Measurements from ENCODE around the gene BRD9. TPM values are rescaled to one million over a fixed set of nuclear protein-coding genes. Genes with fewer than 3 reads are reported as not detected.

The BRD9 gene
- total and polyA plus RNA-seq, 10 donors, result 26.5 to 82.9 (median 39.1) TPM

DNA sequence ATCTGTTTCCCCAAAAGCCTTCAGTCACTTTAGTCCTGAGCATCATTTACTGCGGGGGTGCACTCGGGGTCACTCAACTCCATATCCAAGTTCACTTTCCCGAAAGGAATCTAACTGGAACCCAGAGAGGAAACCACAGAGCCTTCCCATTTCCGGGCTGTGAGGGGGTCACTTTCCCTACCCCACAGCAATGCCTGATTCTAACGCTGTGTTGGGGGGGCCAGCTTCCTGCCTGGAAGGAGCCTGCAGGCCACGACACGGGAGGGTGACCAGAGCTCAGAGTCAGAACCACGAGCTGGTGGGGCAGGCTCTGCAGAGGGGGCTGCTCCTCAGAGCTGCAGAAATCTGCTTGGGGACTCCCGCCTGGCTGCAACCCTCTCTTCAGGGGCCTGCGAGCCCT, 20.3 kb downstream of the BRD9 start:
- H3K27ac ChIP-seq, result no peak overlapping the region
- DNase-seq, result no peak
- H3K4me1 ChIP-seq, result peaks cover 0 to 21% (median 3%) of the 10 kb centered on the region in 6 donors
- intact Hi-C loops (cut with DNase I; ENCODE audit: low total_unique reads), result no loop called here
- peaks cover 7 to 100% (median 99%) of the 10 kb centered on the region in 6 donors for H3K36me3 ChIP-seq
- no peaks in the 10 kb centered on the region for H3K27me3 ChIP-seq (replicated peaks in 1 of 7)
- TF ChIP-seq POLR2A (IDR thresholded peaks at IDR 0.05), result no peak
- TF ChIP-seq, protein P1, sequence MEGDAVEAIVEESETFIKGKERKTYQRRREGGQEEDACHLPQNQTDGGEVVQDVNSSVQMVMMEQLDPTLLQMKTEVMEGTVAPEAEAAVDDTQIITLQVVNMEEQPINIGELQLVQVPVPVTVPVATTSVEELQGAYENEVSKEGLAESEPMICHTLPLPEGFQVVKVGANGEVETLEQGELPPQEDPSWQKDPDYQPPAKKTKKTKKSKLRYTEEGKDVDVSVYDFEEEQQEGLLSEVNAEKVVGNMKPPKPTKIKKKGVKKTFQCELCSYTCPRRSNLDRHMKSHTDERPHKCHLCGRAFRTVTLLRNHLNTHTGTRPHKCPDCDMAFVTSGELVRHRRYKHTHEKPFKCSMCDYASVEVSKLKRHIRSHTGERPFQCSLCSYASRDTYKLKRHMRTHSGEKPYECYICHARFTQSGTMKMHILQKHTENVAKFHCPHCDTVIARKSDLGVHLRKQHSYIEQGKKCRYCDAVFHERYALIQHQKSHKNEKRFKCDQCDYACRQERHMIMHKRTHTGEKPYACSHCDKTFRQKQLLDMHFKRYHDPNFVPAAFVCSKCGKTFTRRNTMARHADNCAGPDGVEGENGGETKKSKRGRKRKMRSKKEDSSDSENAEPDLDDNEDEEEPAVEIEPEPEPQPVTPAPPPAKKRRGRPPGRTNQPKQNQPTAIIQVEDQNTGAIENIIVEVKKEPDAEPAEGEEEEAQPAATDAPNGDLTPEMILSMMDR (IDR thresholded peaks at IDR 0.05 in 8 of 11, conservative IDR thresholded peaks at IDR 0.05 in 3 of 11), result no peak
- no peak for TF ChIP-seq POLR2AphosphoS5 (IDR thresholded peaks at IDR 0.05)
- no peak overlapping the region for H3K4me3 ChIP-seq
- WGBS, 5 donors, result 70 to 81% (median 79%) methylated on average over 10 of the region's 10 CpGs
- H3K9me3 ChIP-seq, result no peaks in the 10 kb centered on the region

DNA sequence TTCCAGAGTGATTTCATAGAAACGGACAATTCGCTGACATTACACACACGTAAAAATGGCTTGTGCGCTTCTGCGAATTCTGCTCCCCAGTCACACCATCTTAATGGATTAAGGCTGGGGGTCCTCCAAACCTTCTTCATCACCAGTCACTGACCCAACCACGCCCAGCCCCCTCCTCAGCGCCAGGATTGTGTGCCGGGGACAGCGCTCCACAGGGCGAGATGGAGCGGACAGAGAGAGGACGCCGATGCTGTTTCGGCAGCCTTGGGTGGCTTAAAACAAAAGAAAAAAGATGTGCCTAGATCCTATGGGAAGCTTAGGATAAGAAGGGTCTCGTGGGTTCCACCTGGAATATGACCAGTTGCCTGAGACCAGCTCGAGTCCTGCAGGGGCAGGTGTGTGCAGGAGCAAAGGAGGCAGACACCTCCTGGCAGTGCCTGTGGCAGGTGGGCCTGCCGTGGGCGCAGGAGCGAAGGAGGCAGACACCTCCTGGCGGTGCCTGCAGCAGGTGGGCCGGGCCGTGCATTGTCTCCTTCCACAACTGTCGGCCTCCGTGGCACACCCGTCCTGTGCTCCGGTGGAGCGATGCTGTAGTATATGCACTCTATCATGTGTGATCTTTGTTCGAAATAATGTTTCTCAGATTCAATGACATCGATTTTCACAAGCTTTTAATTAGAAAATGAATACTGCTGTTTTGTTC, 20.9 kb downstream of the BRD9 start:
- H3K9me3 ChIP-seq, result no peaks in the 10 kb centered on the region
- H3K4me1 ChIP-seq, result peaks cover 0 to 21% (median 3%) of the 10 kb centered on the region in 6 donors
- no peaks in the 10 kb centered on the region for H3K27me3 ChIP-seq (replicated peaks in 1 of 7)
- DNase-seq, result no peak
- H3K36me3 ChIP-seq, result peaks cover 7 to 100% (median 99%) of the 10 kb centered on the region in 6 donors
- WGBS, 5 donors, result 93 to 97% (median 95%) methylated on average over 29 of the region's 29 CpGs
- TF ChIP-seq POLR2A (IDR thresholded peaks at IDR 0.05) (no peak), POLR2AphosphoS5 (IDR thresholded peaks at IDR 0.05) (peak in 1 of 3 donors; percentile 12)
- intact Hi-C loops (cut with DNase I; ENCODE audit: low total_unique reads), result no loop called here
- no peak overlapping the region for H3K27ac ChIP-seq
- no peak overlapping the region for H3K4me3 ChIP-seq

DNA sequence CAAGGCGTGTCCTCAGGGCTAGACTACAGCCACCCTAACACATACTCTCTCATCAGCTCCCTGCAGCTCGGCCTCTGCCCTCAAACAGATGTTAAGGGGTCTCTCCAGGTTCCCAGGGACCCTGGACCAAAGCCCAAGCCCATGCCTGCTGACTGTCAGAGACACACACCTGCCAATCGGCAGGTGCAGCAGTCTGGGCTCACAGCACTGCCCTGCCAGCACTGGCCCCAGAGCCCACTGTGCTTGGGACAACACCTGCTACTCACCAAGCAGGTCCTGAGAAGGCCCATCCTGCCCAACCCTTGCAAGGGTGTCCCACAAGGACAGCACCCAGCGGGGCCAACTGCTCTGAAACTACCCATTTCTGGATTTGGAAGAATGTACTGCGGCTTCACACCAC, 21.6 kb downstream of the BRD9 start:
- no peak overlapping the region for H3K4me3 ChIP-seq
- 94 to 98% (median 95%) methylated on average over 4 to 5 of the region's 5 CpGs for WGBS, 5 donors
- intact Hi-C loops (cut with DNase I; ENCODE audit: low total_unique reads), result no loop called here
- no peaks in the 10 kb centered on the region for H3K27me3 ChIP-seq (replicated peaks in 1 of 7)
- H3K4me1 ChIP-seq, result peaks cover 0 to 21% (median 3%) of the 10 kb centered on the region in 6 donors
- no peak overlapping the region for H3K27ac ChIP-seq
- TF ChIP-seq POLR2A (IDR thresholded peaks at IDR 0.05), result no peak
- no peak for TF ChIP-seq POLR2AphosphoS5 (IDR thresholded peaks at IDR 0.05)
- TF ChIP-seq, protein P1 (IDR thresholded peaks at IDR 0.05 in 8 of 11, conservative IDR thresholded peaks at IDR 0.05 in 3 of 11), result no peak
- H3K36me3 ChIP-seq, result peaks cover 7 to 100% (median 97%) of the 10 kb centered on the region in 6 donors
- H3K9me3 ChIP-seq, result no peaks in the 10 kb centered on the region
- no peak for DNase-seq

DNA sequence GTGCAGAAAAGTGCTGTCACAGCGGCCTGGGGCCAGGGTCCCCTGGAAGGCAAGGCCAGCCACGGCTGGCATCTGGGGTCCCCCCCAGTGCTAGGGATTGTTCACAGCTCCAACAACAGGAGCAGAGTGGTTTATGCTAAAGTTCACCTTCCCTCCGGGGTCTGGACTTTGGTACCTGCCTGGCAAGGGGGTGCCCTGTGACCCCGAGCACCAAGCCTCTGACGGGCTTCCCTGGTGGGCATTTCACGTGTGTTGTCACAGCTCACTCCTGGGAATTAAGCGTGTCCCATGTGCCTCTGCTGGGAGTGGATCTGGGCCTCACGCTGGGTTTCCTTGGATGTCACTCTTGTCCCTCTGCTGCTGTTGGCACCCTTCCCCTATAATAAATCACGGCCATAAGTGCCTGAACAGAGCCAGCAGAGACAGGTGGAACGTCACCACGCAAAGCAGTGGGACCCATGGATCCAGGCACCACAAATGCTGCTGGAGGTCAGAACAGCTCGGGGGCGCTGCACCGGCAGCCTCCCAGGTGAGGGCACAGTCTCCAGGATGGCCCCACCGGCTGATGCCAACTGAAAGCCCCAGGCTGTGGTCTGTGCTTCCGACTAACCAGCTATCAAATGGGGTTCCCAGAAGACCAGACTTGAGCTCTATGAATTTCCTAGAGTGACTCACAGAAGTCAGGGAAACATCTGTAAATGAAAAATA, 24.0 kb downstream of the BRD9 start:
- TF ChIP-seq POLR2AphosphoS5 (IDR thresholded peaks at IDR 0.05), result no peak
- TF ChIP-seq POLR2A (IDR thresholded peaks at IDR 0.05), result no peak
- TF ChIP-seq, protein P1 (IDR thresholded peaks at IDR 0.05 in 8 of 11, conservative IDR thresholded peaks at IDR 0.05 in 3 of 11), result no peak
- WGBS, 5 donors, result 93 to 99% (median 98%) methylated on average over 16 of the region's 16 CpGs

More for the DNA sequence above, 24.0 kb downstream of the BRD9 start:
- Histone ChIP-seq H3K9me3 (no peaks in the 10 kb centered on the region), H3K27ac (no peak overlapping the region), H3K27me3 (replicated peaks in 1 of 7) (no peaks in the 10 kb centered on the region), H3K4me1 (peaks cover 0 to 18% (median 3%) of the 10 kb centered on the region in 6 donors), H3K36me3 (peaks cover 3 to 100% (median 97%) of the 10 kb centered on the region in 6 donors), H3K4me3 (no peak overlapping the region)
- DNase-seq, result no peak
- intact Hi-C loops (cut with DNase I; ENCODE audit: low total_unique reads), result no loop called here
